CD4-positive, alpha-beta T cell treated with Interleukin-2 at 100 ng/mL for 4 hours (primary cell): Measurements from ENCODE around the gene SGPL1.
"Not testable (repeated sequence)": the region's sequence is repeated elsewhere in the genome, so short reads cannot be mapped to it uniquely, and the experiment has no call there.

ENCODE experiments used
- DNase-seq: peaks from one replicate; pipeline ENCODE4 v3.0.0-alpha.2; 2020; ENCODE audit warnings: low spot score

Gene SGPL1

DNA sequence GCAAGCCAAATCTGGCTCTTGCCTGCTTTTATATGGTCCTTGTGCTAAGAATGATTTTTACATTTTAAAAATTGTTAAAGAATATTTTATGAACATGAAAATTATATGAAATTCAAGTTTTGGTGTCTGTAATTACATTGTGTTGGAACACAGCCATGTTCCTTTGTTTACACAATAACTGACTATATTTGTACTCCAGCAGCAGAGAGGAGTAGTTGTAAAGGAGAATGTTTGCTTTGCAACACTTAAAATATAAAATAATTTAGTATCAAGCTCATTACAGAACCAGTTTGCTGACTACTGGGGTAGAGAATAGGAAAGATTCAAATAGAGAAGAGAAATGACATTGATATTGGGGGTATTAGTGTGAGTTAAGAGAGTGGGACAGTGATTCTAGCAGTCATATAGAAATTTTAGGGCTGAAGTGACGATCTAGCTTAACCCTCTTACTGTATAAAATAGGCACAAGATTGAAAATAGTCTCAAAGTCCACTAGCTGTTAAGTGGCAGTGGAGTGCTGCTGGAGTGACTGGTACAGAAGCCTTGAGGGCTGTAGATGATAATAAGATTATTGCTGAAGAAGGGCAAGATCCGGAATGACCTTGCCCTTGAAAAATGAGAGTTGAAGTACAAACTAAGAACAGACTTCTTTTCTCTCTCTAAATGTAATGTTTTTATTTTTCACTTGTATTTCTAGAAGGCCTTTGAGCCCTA, 28.2 kb downstream of the SGPL1 start:
- no peak for DNase-seq

DNA sequence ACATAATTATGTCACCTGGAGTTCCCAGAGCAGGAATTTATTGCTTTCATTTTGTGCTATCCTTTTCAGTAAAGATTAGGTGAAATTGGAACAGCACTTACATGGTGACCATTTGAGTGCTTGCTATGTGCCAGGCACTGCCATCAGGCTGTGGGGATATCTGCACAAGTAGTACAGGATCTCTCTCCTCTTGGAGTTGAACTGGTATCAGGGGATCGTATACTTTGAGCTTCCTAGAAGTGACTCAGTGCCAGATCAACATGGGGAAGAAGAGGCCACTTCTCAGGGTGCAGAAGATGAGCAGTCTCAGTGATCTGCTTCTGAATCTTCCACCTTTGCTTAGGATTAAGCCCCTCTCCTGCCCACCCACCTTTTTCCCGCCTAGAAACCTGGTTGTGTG, 29.5 kb downstream of the SGPL1 start:
- no peak for DNase-seq

DNA sequence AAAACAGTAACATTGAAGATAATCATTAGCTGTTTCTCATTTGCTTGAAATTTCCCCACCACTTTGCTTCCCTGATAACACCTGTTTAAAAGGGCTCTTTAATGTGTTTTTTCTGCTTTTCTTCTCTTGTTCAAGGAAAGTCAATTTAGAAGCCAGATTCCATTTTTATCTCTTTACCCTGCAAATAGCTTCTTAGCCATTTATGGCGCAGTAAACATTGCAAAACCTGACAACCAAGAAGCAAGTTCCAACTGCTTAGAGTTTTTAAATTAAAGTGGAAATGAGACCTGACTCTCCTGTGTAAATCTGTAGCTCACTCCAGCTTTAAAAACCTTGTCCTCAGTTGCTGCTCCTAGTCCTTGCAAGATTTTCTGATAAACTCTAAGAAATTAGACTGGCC, 30.1 kb downstream of the SGPL1 start:
- no peak for DNase-seq

DNA sequence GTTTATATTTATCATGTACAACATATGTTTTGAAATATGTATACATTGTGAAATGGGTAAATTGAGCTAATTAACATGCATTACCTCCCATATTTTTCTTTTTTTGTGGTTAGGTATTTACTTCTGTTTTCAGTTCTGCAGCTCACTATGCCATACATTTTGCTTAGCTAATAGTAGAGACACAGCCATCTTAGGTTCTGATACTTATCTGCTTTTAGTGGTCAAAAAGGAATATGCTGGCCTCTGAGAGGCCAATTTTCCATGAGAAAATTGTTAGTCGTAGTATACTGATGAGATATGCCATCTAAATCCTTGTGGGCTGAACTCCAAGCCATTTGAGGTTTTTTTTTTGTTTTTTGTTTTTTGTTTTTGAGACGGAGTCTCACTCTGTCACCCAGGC, 31.0 kb downstream of the SGPL1 start:
- no peak for DNase-seq

DNA sequence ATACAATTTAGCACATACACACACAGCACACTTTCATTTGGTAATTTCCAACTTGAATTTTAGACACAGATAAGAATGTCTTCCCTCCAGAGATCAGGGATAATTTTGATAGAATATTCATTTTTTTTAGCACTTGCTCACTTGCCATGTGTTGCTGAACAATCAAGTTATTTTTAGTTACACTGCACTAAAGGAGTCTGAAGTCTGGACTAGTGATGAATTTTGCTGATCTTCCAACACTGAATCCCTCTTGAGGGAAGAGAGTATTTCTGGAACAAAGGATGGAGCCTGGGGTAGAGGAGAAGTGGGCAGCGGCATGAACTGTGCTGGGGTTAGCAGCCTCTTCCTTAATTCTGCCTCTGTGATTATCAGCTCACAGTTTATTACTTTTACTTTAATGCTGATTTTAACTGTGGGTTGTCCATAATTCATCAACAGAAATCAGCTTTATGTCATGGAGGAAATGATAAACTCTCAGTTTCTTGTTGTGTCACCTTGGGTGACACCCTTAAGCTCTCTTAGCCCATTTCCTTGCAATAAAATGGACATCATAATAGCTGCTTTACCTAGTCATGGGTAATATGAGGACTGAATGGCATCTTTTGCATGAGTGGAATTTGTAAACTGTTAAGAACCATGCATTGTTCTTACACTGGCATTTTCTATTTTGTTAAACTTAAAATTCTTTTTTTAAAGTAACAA, 32.1 kb downstream of the SGPL1 start:
- no peak for DNase-seq

DNA sequence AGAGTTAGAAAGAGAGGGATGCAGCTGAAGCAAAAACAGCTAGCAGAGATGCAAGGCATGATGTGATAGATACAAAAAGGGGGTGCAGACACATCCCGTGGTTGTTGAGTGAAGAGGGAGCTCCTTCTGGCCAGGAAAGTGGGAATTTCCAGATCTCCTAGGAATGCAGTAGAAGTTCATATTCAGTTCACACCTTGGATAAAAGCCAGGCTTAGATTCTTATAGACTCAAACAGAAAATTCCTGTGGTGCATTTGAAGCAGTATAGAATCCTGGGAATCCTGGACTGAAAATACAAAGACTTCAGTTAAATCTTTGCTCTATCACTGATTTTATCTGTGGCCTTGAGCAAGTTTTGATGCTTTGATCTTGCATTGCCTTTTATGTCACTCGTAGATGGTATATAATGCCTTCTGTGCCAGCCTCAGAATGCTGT, 33.9 kb downstream of the SGPL1 start:
- no peak for DNase-seq

DNA sequence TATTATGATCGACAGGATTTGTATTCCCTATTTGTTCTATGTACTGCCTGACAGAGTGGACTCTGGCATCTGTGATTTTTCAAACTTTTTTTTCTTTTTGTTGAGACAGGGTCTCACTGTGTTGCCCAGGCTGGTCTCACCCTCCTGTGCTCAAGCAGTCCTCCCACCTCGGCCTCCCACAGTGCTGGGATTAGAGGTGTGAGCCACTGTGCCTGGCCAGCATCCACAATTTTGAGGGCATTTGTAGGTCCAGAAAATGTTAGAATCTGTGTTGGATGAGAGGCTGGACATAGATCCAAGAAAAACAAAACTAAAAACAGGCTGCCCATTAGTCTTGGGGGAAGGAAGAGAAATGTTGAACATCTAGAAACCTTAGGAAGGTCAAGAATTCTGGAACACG, 34.3 kb downstream of the SGPL1 start:
- DNase-seq: no peak

DNA sequence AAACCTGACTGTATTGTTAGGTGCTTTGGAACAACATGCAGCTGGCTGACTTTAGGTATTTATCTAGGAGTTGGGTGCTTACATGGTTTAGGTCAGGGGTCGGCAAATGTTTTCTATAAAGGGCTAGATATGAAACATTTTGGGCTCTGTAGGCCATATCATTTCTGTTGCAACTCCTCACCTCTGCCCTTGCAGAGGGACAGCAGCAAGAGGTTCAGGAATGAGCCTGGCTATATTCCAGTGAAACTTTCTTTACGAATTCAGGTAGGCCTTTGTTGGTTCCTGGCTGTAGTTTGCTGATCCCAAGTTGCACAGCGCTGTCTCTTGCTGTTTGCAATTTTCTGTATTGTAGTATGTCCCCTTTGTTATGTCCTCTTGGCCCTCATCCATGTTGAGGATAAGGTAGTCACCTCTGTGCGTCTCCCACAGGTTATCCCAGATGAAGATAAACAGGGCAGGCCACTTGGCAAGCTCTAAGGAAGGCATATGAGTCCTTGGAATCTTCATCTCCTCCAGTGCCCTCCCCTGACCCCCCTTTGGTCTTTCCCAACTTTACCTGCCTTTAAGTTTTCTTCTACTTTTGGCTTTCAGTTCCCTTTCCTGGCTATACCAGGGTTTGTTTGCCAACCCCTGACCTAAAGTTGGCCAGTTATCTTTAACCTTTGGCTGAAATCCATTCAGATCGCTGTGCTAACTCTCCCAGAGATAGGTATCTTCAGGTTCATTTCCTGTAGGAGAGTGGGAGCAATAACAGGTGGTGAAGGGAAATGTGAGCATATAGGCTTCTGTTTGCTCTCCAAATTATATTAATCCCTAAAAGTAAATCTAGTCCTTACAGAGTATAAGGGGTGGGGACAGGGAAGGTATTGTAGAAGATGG, 36.1 kb downstream of the SGPL1 start:
- no peak for DNase-seq

DNA sequence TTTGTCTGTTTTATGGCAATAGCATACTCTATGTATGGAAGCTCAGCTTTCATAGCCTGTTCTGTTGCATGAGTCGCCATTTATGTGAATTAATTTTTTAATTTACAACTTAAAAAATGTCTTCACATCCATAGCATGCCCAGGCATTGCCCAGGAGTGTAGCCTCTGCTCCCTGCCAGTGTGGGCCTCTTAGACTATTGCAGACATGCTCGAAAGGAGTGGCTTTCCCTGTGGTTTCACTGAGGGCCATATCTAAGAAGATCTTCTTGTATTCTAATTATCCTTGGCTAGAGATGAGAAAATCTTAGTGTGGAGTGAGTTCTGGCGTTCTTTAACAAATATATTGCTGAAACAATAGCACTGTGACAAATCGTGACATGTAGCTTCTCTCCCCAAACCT, 37.3 kb downstream of the SGPL1 start:
- DNase-seq: no peak

DNA sequence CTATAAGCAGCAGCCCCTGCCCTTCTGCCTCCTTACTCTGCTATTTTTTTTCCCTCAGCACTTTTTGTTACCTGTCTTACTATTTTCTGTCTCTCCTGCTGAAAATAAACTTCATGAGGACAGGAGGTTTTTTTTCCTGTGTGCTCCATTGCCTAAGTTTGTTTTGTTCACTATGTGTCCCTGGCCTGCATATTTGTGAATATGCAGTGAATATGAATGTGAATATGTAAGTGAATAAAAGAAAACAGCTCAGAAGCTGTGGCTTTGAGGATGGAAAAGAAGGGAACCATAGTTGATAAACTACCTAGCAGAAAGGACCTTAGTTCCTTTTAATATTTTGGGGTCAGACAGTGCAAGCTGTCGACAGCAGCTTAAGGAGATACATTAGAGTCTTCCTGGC, 37.7 kb downstream of the SGPL1 start:
- DNase-seq: no peak

DNA sequence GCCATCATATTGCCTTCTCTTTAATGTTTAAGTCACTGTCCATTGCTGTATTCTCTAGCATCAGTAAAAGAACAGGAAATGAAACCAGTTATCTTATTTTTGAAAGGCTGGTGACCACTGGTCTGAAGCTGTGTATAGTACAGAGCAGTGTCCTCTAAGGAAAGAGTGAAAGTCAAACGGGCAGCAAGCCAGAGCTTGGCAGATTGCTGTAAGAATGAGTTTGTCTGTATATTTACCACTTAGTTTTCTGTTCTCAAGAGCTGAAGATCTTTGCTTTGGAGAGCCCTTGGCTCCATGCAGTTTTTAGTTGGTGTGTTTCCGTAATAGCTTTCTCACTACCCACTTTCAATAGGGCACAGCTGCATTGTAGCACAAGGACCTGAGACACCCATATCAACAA, 40.7 kb downstream of the SGPL1 start:
- no peak for DNase-seq

DNA sequence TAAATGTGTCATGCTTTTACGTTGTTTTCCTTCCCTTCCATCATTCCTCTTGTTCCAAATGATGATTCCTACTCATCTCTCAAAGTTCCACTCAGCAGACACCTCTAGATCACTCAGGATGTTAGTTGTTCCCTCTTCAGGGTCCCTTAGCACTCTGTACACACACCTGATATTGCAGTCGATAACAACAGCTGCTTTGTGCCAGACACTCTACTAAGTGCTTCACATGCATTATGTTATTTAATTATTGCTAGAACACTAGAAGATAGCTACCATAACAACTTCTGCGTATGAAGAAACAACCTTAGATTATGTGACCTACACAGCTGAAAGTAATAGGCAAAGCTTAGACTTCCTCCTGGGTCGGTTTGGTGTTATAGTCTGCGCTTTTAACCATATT, 43.0 kb downstream of the SGPL1 start:
- DNase-seq: no peak

DNA sequence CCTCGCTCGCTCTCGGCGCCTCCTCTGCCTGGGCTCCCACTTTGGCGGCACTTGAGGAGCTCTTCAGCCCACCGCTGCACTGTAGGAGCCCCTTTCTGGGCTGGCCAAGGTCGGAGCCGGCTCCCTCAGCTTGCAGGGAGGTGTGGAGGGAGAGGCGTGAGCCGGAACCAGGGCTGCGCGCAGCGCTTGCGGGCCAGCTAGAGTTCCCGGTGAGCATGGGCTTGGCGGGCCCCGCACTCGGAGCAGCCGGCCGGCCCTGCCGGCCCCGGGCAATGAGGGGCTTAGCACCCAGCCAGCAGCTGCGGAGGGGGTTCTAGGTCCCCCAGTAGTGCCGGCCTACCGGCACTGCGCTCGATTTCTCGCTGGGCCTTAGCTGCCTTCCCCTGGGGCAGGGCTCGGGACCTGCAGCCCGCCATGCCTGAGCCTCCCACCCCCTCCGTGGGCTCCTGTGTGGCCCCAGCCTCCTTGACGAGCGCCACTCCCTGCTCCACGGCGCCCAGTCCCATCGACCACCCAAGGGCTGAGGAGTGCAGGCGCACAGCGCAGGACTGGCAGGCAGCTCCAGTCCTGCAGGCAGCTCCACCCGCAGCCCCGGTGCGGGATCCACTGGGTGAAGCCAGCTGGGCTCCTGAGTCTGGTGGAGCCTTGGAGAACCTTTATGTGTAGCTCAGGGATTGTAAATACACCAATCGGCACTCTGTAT, 45.9 kb downstream of the SGPL1 start:
- not testable (repeated sequence) for DNase-seq

DNA sequence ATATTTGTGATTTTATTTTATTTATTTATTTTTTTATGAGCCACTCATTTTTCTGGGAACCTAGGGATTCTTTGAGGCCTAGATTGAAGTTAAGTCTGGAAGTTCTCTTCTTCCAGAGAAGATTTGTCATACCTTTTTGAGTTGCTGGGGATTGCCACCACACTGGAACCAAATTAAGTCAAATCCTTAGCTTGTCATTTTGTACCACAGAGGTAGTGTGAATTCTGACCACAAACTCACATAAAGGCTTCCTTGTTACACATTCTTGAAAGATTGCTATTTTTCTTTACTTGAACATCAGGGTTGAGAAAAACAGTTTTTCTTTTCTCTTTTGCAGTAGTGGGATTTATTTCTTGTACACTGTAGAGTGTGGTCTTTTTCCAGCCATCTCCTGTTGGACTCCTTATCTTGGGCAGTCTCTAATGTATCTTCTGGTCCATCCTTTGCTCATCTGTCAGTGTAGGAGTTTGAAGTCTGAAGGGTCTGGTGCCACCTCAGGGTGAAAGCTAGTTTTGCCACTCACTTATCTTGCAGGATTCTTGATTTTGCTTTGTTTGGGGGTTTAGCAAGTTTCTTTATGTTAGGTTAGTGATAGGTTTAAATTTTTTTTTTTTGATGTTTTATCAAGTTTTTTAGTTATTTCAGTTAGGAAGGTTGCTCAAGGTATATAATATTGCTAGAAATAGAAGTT, 47.9 kb downstream of the SGPL1 start:
- DNase-seq: no peak

DNA sequence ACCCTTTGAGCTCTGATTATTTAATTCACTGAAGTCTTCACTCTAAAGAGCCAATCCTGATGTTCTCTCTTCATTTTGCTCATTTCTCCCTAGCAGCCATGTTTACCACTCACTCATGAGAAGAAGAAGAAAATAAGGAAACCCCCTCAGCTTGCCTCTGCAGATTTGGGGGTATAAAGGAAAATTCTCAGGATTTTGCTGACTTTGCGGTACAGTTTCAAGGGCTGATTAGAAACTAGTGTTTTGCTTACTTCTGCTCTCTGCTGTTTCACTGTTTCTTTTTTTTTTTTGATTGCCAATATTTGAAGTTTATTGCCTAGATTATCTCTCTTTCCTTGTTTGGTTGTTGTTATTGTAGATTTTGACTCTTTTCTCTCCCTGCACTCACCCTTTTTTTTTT, 49.2 kb downstream of the SGPL1 start:
- no peak for DNase-seq

DNA sequence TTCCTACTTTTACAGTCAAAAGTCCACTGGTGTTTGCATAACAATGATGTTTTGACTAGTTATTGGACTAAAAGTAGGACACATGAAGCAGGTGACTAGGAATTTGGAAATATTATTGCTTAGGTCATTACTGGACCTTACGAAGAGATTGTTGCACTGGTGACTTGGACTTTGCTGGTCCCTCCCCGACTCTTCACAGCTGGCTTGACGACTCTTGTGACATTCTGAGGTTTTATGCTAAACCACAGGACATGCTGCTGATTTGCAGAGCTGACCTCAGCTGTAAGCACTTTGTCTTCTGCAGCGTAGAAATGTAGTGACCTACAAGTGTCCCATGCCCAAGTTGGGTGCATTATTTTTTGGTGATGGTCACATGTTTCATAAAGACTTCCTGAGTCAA, 50.7 kb downstream of the SGPL1 start:
- DNase-seq: no peak

DNA sequence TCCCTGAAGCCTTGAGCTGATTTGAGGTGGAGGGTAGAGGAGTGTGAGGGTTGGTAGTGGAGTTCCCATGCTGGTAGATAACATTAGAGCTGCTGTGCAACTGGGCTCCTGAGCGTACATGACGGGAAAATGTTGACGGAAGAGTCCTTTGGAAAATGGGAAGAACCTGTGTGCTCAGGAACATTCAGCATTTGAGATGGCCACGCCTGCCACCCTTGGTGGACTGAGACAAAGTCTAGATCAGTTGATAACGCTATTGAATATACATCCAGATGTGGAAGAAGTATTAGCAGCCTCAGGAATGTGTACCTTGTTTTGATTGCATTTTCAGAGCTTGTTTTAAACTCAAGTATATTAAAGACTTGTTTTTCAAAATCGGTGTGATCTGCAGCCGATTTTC, 56.5 kb downstream of the SGPL1 start:
- no peak for DNase-seq

DNA sequence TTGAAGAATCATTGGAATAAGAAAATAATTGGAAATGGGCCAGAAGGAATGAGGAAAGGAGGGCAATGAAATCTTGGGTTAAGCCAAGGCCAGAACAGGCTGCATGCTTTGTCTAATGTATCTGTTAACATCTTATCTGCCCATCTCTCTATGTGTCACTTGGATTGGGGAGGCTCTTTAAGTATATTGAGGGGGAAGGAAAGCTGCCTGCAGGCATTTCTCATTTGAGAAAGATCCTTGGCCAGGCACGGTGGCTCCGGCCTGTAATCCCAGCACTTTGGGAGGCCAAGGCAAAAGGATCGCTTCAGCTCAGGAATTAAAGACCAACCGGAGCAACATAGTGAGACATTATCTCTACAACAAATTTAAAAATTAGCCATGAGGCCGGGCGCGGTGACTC, 58.3 kb downstream of the SGPL1 start:
- no peak for DNase-seq

DNA sequence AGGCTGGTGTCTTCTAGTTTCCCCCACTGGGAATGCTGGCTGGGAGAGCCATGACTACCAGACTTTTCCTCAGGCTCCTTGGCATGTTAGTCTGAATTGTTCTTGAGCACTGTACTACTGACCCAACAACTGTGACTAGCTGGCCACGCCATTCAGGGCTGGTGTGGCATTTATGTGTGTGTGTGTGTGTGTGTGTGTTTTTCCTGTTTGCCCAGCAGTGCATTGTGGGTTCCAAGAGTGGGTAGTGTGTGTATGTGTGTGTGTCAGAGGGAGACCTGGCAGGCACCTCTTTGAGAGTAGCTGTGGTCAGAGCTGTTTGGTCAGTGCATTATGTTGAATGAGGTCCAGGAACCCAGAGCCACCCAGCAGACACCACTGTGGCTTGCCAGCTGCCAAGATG, 63.5 kb downstream of the SGPL1 start:
- no peak for DNase-seq

DNA sequence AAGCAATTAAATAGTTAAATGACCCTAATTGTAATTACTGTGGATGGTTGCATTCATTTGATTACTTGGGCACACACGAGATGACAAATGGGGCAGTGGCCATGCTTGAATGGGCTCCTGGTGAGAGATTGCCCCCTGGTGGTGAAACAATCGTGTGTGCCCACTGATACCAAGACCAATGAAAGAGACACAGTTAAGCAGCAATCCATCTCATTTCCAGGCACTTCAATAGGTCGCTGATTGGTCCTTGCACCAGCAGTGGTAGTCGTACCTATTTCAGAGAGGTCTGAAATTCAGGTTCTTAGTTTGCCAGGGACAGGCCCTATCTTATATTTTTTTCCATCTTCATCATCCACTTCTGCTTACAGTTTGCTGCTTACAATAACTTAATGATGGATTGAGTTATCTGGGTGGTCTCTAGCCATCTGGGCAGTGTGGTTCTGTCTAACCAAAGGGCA, 64.4 kb downstream of the SGPL1 start:
- peak; percentile 86 for DNase-seq

DNA sequence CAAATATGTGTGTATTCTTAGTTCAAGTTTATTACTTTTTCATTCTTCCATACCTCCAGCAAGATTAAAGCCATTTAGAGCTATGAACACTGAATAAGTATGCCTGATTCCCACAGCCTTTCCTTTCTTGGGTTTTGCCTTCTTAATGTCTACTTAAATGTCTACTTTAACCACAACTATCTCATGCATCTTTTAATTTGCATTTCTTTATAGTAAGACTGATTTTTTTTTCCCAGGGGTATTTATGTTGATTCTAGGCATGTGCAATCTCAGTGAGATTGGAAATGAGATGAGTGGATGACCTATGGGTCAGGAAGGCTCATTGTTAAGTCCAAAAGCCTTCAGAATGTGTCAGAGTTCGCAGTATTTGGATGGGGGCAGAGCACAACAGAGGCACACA, 69.0 kb downstream of the SGPL1 start:
- DNase-seq: no peak

DNA sequence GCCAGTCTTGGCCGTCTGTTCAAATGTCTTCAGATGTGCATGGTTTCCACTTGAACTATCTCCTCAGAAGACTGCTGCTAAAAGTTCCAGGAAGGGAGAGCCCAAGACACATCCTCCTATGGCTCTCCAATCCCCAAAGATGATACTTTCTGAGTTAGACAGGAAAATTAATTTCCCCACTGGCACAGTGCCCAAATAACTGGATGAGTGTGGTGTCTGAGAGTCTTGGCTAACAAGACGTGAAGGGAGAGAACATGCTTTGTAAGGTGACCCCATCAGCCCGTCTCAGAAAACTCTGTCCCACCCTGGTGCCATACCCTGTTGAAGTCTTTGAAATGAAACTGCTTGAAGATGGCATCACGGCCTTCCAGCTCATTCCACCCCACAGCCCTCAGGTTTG, 69.7 kb downstream of the SGPL1 start:
- no peak for DNase-seq
